Trophoblast cell (in vitro differentiated cells and primary cell): ENCODE results near the gene MYO1E.

Experiments
- DNase-seq, 2 donors: peaks; one replicate each; pipeline ENCODE4 v3.0.0-alpha.2; 2016
- H2AFZ ChIP-seq: 2 replicates; pipeline ENCODE4 v1.6.1; 2013; ENCODE audit warnings: low read length, moderate library complexity, mild to moderate bottlenecking; ENCODE audit not compliant: insufficient read depth, poor library complexity
- H2AK5ac ChIP-seq: 2 replicates; pipeline ENCODE4 v1.6.1; 2013; ENCODE audit warnings: mild to moderate bottlenecking, low read length
- H2BK120ac ChIP-seq: 2 replicates; pipeline ENCODE4 v1.6.1; 2013; ENCODE audit warnings: low read length, mild to moderate bottlenecking, moderate library complexity; ENCODE audit not compliant: insufficient read depth, poor library complexity
- H2BK12ac ChIP-seq: 2 replicates; pipeline ENCODE4 v1.6.1; 2013; ENCODE audit warnings: mild to moderate bottlenecking, low read length, moderate library complexity
- H2BK5ac ChIP-seq: 2 replicates; pipeline ENCODE4 v1.6.1; 2013; ENCODE audit warnings: low read length, low read depth, moderate library complexity, mild to moderate bottlenecking; ENCODE audit not compliant: poor library complexity
- H3K14ac ChIP-seq: 2 replicates; pipeline ENCODE4 v1.6.1; 2013; ENCODE audit warnings: mild to moderate bottlenecking, low read length
- H3K18ac ChIP-seq: 2 replicates; pipeline ENCODE4 v1.6.1; 2013; ENCODE audit warnings: mild to moderate bottlenecking, low read length
- H3K23ac ChIP-seq: 2 replicates; pipeline ENCODE4 v1.6.1; 2013; ENCODE audit warnings: low read length
- H3K27ac ChIP-seq: 2 replicates; pipeline ENCODE4 v1.5.1; 2013; ENCODE audit warnings: low read depth, mild to moderate bottlenecking, inconsistent platforms, low read length, moderate library complexity
- H3K27me3 ChIP-seq: 2 replicates; pipeline ENCODE4 v1.6.1; 2013; ENCODE audit warnings: inconsistent platforms, mild to moderate bottlenecking, low read length, moderate library complexity; ENCODE audit not compliant: insufficient read depth
- H3K36me3 ChIP-seq, 2 experiments: 1 replicate in 1 of 2; 2 replicates in 1 of 2; pipeline ENCODE4 v1.6.1; 2013; ENCODE audit warnings: low read length in 2 of 2, mild to moderate bottlenecking in 2 of 2, moderate library complexity in 1 of 2; ENCODE audit not compliant: insufficient read depth in 2 of 2, control insufficient read depth in 1 of 2
- H3K4ac ChIP-seq: 2 replicates; pipeline ENCODE4 v1.6.1; 2013; ENCODE audit warnings: low read depth, mild to moderate bottlenecking, low read length, moderate library complexity
- H3K4me1 ChIP-seq, 2 experiments: 1 replicate in 1 of 2; 2 replicates in 1 of 2; pipeline ENCODE4 v1.6.1; 2013; ENCODE audit warnings: low read length in 2 of 2, mild to moderate bottlenecking in 2 of 2, moderate library complexity in 1 of 2; ENCODE audit not compliant: insufficient read depth in 2 of 2, control insufficient read depth in 1 of 2
- H3K4me2 ChIP-seq: 2 replicates; pipeline ENCODE4 v1.6.1; 2013; ENCODE audit warnings: inconsistent platforms, mild to moderate bottlenecking, low read length, moderate library complexity
- H3K4me3 ChIP-seq: 2 replicates; pipeline ENCODE4 v1.5.1; 2013; ENCODE audit warnings: mild to moderate bottlenecking, low read depth, low read length, inconsistent platforms
- H3K79me1 ChIP-seq: one replicate; pipeline ENCODE4 v1.6.1; 2013; ENCODE audit warnings: low read length
- H3K79me2 ChIP-seq: 2 replicates; pipeline ENCODE4 v1.6.1; 2013; ENCODE audit warnings: low read length, mild to moderate bottlenecking; ENCODE audit not compliant: control insufficient read depth, insufficient read depth, poor library complexity
- H3K9ac ChIP-seq: 2 replicates; pipeline ENCODE4 v1.6.1; 2013; ENCODE audit warnings: mild to moderate bottlenecking, low read length
- H3K9me3 ChIP-seq: 2 replicates; pipeline ENCODE4 v1.6.1; 2013; ENCODE audit warnings: low read depth, mild to moderate bottlenecking, control low read depth, inconsistent platforms, low read length; ENCODE audit not compliant: insufficient read depth
- H4K12ac ChIP-seq: 2 replicates; pipeline ENCODE4 v1.6.1; 2013; ENCODE audit warnings: low read depth, mild to moderate bottlenecking, low read length, moderate library complexity
- H4K8ac ChIP-seq: 2 replicates; pipeline ENCODE4 v1.6.1; 2013; ENCODE audit warnings: low read depth, mild to moderate bottlenecking, low read length, moderate library complexity
- H4K91ac ChIP-seq: one replicate; pipeline ENCODE4 v1.6.1; 2013; ENCODE audit warnings: low read depth, mild to moderate bottlenecking, low read length, moderate library complexity
- WGBS: extraction: QIAGEN DNeasy Blood & Tissue Kit; methylation state at CpG from one replicate; pipeline ENCODE4 v1.1.7; 2013; ENCODE audit warnings: missing lambda C conversion rate; ENCODE audit not compliant: insufficient read length, insufficient coverage; ENCODE audit errors: extremely low coverage; 5-methylcytosine and 5-hydroxymethylcytosine counted together

MYO1E gene

DNA sequence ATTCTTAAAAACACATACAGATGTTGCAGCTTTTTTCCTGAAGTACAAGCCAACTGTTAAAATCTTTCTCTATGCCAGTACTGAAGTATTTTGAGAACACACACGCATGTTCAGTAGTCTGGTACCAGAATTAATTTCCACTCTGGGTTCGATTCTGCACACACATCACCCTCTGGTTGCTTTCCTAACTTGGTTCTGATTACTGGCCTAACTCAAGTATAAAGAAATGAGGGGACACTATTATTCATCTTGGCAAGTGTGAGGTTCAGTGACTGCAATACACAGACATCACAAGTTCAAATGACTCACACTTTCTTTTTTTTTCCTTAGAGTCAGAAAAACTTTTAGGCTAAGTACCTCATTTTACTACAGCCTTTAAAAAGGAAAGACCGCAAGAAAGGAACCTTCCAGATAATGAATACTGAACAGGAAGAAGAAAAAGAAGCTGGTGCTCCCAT is 203.4 kb downstream of the MYO1E start:
- Histone ChIP-seq H3K4me2 (no peak overlapping the region), H3K27me3 (no peaks in the 10 kb centered on the region), H2AK5ac (no peak overlapping the region), H3K4ac (no peak overlapping the region), H2BK120ac (no peak overlapping the region), H4K12ac (no peak overlapping the region), H2BK12ac (no peak overlapping the region), H3K9ac (no peak overlapping the region), H2AFZ (no peak overlapping the region), H3K9me3 (no peaks in the 10 kb centered on the region), H3K27ac (no peak overlapping the region), H4K91ac (no peak overlapping the region), H3K14ac (no peak overlapping the region), H3K4me1 (peaks cover 12 to 14% of the 10 kb centered on the region in 2 experiments), H3K4me3 (no peak overlapping the region), H3K23ac (no peak overlapping the region), H4K8ac (no peak overlapping the region), H3K79me2 (no peaks in the 10 kb centered on the region), H2BK5ac (no peak overlapping the region), H3K79me1 (peaks cover 15% of the 10 kb centered on the region), H3K36me3 (peaks cover 6 to 11% of the 10 kb centered on the region in 2 experiments), H3K18ac (no peak overlapping the region)
- peak in 1 of 2 donors; percentile 45 for DNase-seq
- no CpG with 5 or more reads among the region's 3 CpGs for WGBS

DNA sequence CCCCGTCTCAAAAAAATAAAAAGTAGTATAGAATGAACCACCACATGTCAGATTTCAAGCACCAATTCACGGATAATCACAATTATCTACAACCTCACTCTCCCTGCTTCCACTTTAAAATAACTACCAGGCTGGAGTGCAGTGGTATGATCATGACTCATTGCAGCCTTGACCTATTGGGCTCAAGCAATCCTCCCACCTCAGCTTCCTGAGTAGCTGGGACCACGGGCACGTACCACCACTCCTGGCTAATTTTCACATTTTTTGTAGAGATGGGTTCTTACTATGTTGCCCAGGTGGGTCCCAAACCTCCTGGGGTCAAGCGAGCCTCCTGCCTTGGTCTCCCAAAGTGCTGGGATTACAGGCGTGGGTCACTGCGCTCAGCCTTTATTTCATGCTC is 204.1 kb downstream of the MYO1E start:
- peaks cover 12 to 14% of the 10 kb centered on the region in 2 experiments for H3K4me1 ChIP-seq
- no peaks in the 10 kb centered on the region for H3K27me3 ChIP-seq
- no peak overlapping the region for H2BK120ac ChIP-seq
- no peak overlapping the region for H4K12ac ChIP-seq
- no peaks in the 10 kb centered on the region for H3K79me2 ChIP-seq
- H3K4ac ChIP-seq, result no peak overlapping the region
- H3K18ac ChIP-seq, result no peak overlapping the region
- H4K91ac ChIP-seq, result peak overlapping the region; percentile 18
- H2BK5ac ChIP-seq, result no peak overlapping the region
- no peak overlapping the region for H4K8ac ChIP-seq
- H3K9ac ChIP-seq, result no peak overlapping the region
- H2BK12ac ChIP-seq, result peak overlapping the region; percentile 68
- H3K4me3 ChIP-seq, result no peak overlapping the region
- DNase-seq, result no peak
- peaks cover 15% of the 10 kb centered on the region for H3K79me1 ChIP-seq
- no CpG with 5 or more reads among the region's 7 CpGs for WGBS
- no peak overlapping the region for H3K4me2 ChIP-seq
- no peak overlapping the region for H3K14ac ChIP-seq
- H3K23ac ChIP-seq, result no peak overlapping the region
- H3K9me3 ChIP-seq, result no peaks in the 10 kb centered on the region
- no peak overlapping the region for H2AK5ac ChIP-seq
- H3K27ac ChIP-seq, result no peak overlapping the region
- H2AFZ ChIP-seq, result no peak overlapping the region
- peaks cover 5 to 10% of the 10 kb centered on the region in 2 experiments for H3K36me3 ChIP-seq

DNA sequence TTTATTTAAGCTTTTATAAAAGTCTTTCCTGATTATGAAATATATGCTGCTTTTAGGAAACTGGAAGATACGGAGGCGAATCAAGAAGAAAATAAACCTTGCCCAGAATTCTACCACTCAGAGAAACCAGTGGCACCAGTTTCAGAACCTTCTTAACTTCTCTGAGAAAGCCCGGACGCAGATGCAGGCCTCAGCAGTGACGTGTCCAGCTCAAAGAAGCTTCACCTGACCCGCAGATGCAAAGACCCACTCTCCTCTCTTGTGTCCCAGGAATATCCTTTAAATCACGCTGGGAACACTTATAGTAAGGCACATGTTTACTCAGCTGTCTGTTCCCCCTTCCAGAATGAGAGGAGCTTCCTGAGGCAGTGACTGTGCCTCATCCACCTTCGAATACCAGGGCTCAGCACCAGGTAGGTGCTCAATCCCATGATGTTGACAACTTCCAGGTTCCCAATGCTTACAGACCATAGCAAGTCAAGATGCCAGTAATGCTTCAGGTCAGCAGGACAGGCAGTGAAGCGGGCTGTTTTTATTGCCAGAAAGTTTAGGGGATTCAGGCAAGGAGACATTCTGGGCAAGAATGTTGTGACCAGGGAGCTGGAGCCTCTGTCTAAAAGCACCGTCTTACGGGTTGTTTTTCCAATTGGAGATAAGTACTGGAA is 205.9 kb downstream of the MYO1E start:
- Histone ChIP-seq H3K27me3 (no peaks in the 10 kb centered on the region), H2BK12ac (peak overlapping the region; percentile 46), H2BK5ac (no peak overlapping the region), H3K4me1 (peaks cover 12 to 14% of the 10 kb centered on the region in 2 experiments), H3K14ac (peak overlapping the region; percentile 49), H4K91ac (no peak overlapping the region), H3K36me3 (peaks cover 3 to 6% of the 10 kb centered on the region in 2 experiments), H4K8ac (peak overlapping the region; percentile 13), H3K79me2 (no peaks in the 10 kb centered on the region), H3K9me3 (no peaks in the 10 kb centered on the region), H3K4ac (peak overlapping the region; percentile 12), H3K23ac (no peak overlapping the region), H2AK5ac (peak overlapping the region; percentile 72), H3K79me1 (peaks cover 15% of the 10 kb centered on the region), H3K9ac (no peak overlapping the region), H4K12ac (peak overlapping the region; percentile 49), H3K18ac (no peak overlapping the region), H3K27ac (no peak overlapping the region), H2BK120ac (peak overlapping the region; percentile 65), H3K4me2 (no peak overlapping the region), H3K4me3 (no peak overlapping the region), H2AFZ (no peak overlapping the region)
- no CpG with 5 or more reads among the region's 11 CpGs for WGBS
- peak; percentile 35 to 61 for DNase-seq

DNA sequence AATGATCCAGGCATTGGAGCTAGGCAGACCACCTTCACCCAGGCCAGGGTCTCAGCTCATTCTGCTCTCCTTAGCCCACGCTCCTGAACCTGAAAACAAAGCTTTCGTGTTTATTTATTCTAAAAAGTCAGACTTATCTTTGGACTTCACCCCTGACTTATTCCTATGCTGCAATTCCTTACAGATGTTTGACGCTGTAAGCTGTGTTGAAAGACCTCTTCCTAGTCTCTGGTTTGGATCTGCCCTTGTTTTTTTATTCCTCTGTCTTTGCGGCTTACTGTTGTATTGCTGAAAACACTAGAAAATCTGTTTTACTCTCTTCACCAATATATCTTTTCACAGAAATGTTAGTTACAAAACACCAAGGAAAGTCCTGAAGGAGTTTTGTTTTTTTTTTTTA is 206.5 kb downstream of the MYO1E start:
- Histone ChIP-seq H2BK5ac (peak overlapping the region; percentile 83), H4K8ac (peak overlapping the region; percentile 54), H3K79me2 (no peaks in the 10 kb centered on the region), H3K4me2 (no peak overlapping the region), H2AFZ (no peak overlapping the region), H3K27me3 (no peaks in the 10 kb centered on the region), H3K14ac (peak overlapping the region; percentile 80), H2BK120ac (peak overlapping the region; percentile 85), H3K27ac (no peak overlapping the region), H3K4me3 (no peak overlapping the region), H3K4ac (no peak overlapping the region), H3K18ac (no peak overlapping the region), H3K9ac (no peak overlapping the region), H2AK5ac (no peak overlapping the region), H3K79me1 (peaks cover 15% of the 10 kb centered on the region), H4K12ac (no peak overlapping the region), H4K91ac (peak overlapping the region; percentile 91), H3K23ac (no peak overlapping the region), H2BK12ac (peak overlapping the region; percentile 32), H3K4me1 (peaks cover 12 to 14% of the 10 kb centered on the region in 2 experiments), H3K36me3 (peaks cover 5% of the 10 kb centered on the region in 2 experiments), H3K9me3 (no peaks in the 10 kb centered on the region)
- DNase-seq, result no peak
- no CpG with 5 or more reads among the region's 4 CpGs for WGBS
